NCI-H2227 treated with DMSO at 0.1 percent for 48 hours (cell line): ENCODE results near the gene SGPP2.

Source experiments
- DNase-seq: peaks from one replicate; lab custom pipeline; 2025; lab: John Stamatoyannopoulos, UW

SGPP2 gene

GRCh38 chr2:222525811-222526210, 101.5 kb downstream of the SGPP2 start:
- no peak for DNase-seq

- DNase-seq, result no peak
Measured at GRCh38 chr2:222526480-222527277, 102.3 kb downstream of the SGPP2 start.

GRCh38 chr2:222532315-222532714, 108.0 kb downstream of the SGPP2 start:
- no peak for DNase-seq

- peak; percentile 31 for DNase-seq
Measured at GRCh38 chr2:222535477-222535876, 111.1 kb downstream of the SGPP2 start.

GRCh38 chr2:222538535-222538934, 114.2 kb downstream of the SGPP2 start:
- no peak for DNase-seq

GRCh38 chr2:222544661-222545060, 120.3 kb downstream of the SGPP2 start:
- no peak for DNase-seq

GRCh38 chr2:222545823-222546795, 121.8 kb downstream of the SGPP2 start:
- peak; percentile 22 for DNase-seq

GRCh38 chr2:222547083-222547482, 122.7 kb downstream of the SGPP2 start:
- DNase-seq, result no peak

- DNase-seq, result peak; percentile 17
Measured at GRCh38 chr2:222548992-222549391, 124.6 kb downstream of the SGPP2 start.

GRCh38 chr2:222554517-222554916, 130.2 kb downstream of the SGPP2 start:
- no peak for DNase-seq

- DNase-seq, result no peak
Measured at GRCh38 chr2:222561151-222561550, 136.8 kb downstream of the SGPP2 start.

GRCh38 chr2:222561817-222562645, 137.7 kb downstream of the SGPP2 start:
- peak; percentile 86 for DNase-seq

GRCh38 chr2:222563106-222563718, 138.9 kb downstream of the SGPP2 start:
- DNase-seq, result no peak

- DNase-seq, result no peak
Measured at GRCh38 chr2:222563936-222564335, 139.6 kb downstream of the SGPP2 start.

GRCh38 chr2:222566229-222566628, 141.9 kb downstream of the SGPP2 start:
- no peak for DNase-seq

- no peak for DNase-seq
Measured at GRCh38 chr2:222568865-222569264, 144.5 kb downstream of the SGPP2 start.

GRCh38 chr2:222569826-222570225, 145.5 kb downstream of the SGPP2 start:
- no peak for DNase-seq

- DNase-seq, result no peak
Measured at GRCh38 chr2:222572264-222572721, 147.9 kb downstream of the SGPP2 start.

- DNase-seq, result peak; percentile 37
Measured at GRCh38 chr2:222572751-222573174, 148.4 kb downstream of the SGPP2 start.

- peak; percentile 16 for DNase-seq
Measured at GRCh38 chr2:222575618-222576017, 151.3 kb downstream of the SGPP2 start.
